HepG2 (cell line): ENCODE measurements around the gene SERPINE3. TPM values are rescaled to one million over a fixed set of nuclear protein-coding genes. Genes with fewer than 3 reads are reported as not detected.

Experiments
- ATAC-seq: fragments of 200-7000 bp; cut with Tn5 transposase; 3 replicates; pipeline ENCODE4 v1.9.1; 2020; ENCODE audit warnings: mild to moderate bottlenecking, moderate library complexity
- BruUV-seq: library from RNA; stranded (reverse); fragments of 400-500 nt; replicated peaks from 2 replicates; lab custom pipeline; 2021; lab: Mats Ljungman, UMichigan
- CTCF ChIA-PET: fragments of 300-600 bp; formaldehyde crosslinking; extraction: SDS; loops from one replicate; lab custom pipeline; 2021; ENCODE audit warnings: low total read pairs, inconsistent platforms, low intra/inter-chr PET ratio; lab: Yijun Ruan, JAX
- POLR2A ChIA-PET: fragments of 350-600 bp; sonication (Branson Sonifier 250); formaldehyde crosslinking; loops from one replicate; lab custom pipeline; 2020; ENCODE audit warnings: antibody characterized with exemption, inconsistent platforms; lab: Yijun Ruan, JAX
- DNase-seq: peaks from one replicate; pipeline ENCODE4 v3.0.0-alpha.2; 2015; ENCODE audit warnings: low spot score
- FAIRE-seq: peaks from 3 replicates; lab custom pipeline; 2011; peaks lifted over from hg19 to GRCh38; lab: Jason Lieb, UNC
- H2AFZ ChIP-seq: one replicate; pipeline ENCODE4 v1.6.1; 2011; ENCODE audit warnings: low read length, inconsistent platforms
- H3K27ac ChIP-seq: fragments of 300-600 bp; 3 replicates; pipeline ENCODE4 v1.8.0; 2011; ENCODE audit warnings: mixed run types, mild to moderate bottlenecking, mixed read lengths, low read length, inconsistent platforms; ENCODE audit not compliant: insufficient read depth; ENCODE audit errors: extremely low read length
- H3K27me3 ChIP-seq, 2 experiments: fragments of 200-600 bp in 1 of 2; 2 replicates in 1 of 2; 3 replicates in 1 of 2; pipeline versions ENCODE4 v1.6.0 to v1.8.0; 2011; ENCODE audit warnings: low read length in 2 of 2, mild to moderate bottlenecking in 2 of 2, moderate library complexity in 2 of 2, inconsistent platforms in 1 of 2; ENCODE audit not compliant: insufficient read depth in 2 of 2, control insufficient read depth in 1 of 2
- H3K36me3 ChIP-seq, 2 experiments: fragments of 200-600 bp in 1 of 2; replicated peaks in 1 of 2; 2 replicates in 1 of 2; 3 replicates in 1 of 2; pipeline versions ENCODE4 v1.5.1 to v1.8.0; 2011; ENCODE audit warnings: low read length in 2 of 2, inconsistent platforms in 1 of 2; ENCODE audit not compliant: insufficient read depth in 2 of 2, control insufficient read depth in 1 of 2
- H3K4me1 ChIP-seq: 2 replicates; pipeline ENCODE4 v1.5.1; 2012; ENCODE audit warnings: low read length, inconsistent platforms; ENCODE audit not compliant: insufficient read depth
- H3K4me2 ChIP-seq: 2 replicates; pipeline ENCODE4 v1.6.0; 2011; ENCODE audit warnings: low read depth, low read length, inconsistent platforms
- H3K4me3 ChIP-seq, 3 experiments: fragments of 200-600 bp in 1 of 3; sonication (generic), shearing (Covaris generic) in 1 of 3; replicated peaks in 1 of 3; 2 replicates each; pipeline ENCODE4 v1.5.1; 2011 to 2016; ENCODE audit warnings: low read length in 3 of 3, inconsistent platforms in 2 of 3, low read depth in 2 of 3, mild to moderate bottlenecking in 2 of 3, control low read depth in 1 of 3, mixed read lengths in 1 of 3; ENCODE audit not compliant: insufficient read depth in 1 of 3
- H3K79me2 ChIP-seq: one replicate; pipeline ENCODE4 v1.6.1; 2011; ENCODE audit warnings: low read length, inconsistent platforms; ENCODE audit not compliant: insufficient read depth
- H3K9ac ChIP-seq: 2 replicates; pipeline ENCODE4 v1.6.0; 2011; ENCODE audit warnings: mild to moderate bottlenecking, low read depth, low read length, inconsistent platforms; ENCODE audit not compliant: insufficient read depth
- H3K9me3 ChIP-seq: 2 replicates; pipeline ENCODE4 v1.5.1; 2012; ENCODE audit warnings: mild to moderate bottlenecking, low read length
- H4K20me1 ChIP-seq: 2 replicates; pipeline ENCODE4 v1.6.0; 2011; ENCODE audit warnings: inconsistent platforms, mild to moderate bottlenecking, low read length, moderate library complexity; ENCODE audit not compliant: insufficient read depth
- ARID5B ChIP-seq: IDR thresholded peaks from 2 replicates; pipeline ENCODE4 v1.4.0; 2020; ENCODE audit warnings: mild to moderate bottlenecking, missing genetic modification reagents
- DZIP1 ChIP-seq: sonication (generic); formaldehyde crosslinking; IDR thresholded peaks from 2 replicates; pipeline ENCODE4 v1.5.0; 2020; ENCODE audit warnings: mild to moderate bottlenecking, missing genetic modification reagents
- ELF4 ChIP-seq: sonication (generic); formaldehyde crosslinking; IDR thresholded peaks from 2 replicates; pipeline ENCODE4 v1.5.0; 2020; ENCODE audit warnings: missing genetic modification reagents, mild to moderate bottlenecking, moderate library complexity, borderline replicate concordance
- GLI4 ChIP-seq: sonication (generic); formaldehyde crosslinking; IDR thresholded peaks from 2 replicates; pipeline ENCODE4 v1.5.1; 2020; ENCODE audit warnings: missing genetic modification reagents, mild to moderate bottlenecking, moderate library complexity, borderline replicate concordance
- NR0B2 ChIP-seq: sonication (generic); formaldehyde crosslinking; IDR thresholded peaks from 2 replicates; pipeline ENCODE4 v1.4.0; 2020; ENCODE audit warnings: mild to moderate bottlenecking, missing genetic modification reagents
- ZNF329 ChIP-seq: sonication (generic); formaldehyde crosslinking; IDR thresholded peaks from 2 replicates; pipeline ENCODE4 v1.9.0; 2021; ENCODE audit warnings: low read depth, mild to moderate bottlenecking, missing genetic modification reagents
- WGBS: methylation state at CpG from one replicate; pipeline ENCODE4 v1.1.6; 2017; ENCODE audit warnings: low lambda C conversion rate; 5-methylcytosine and 5-hydroxymethylcytosine counted together
- in situ Hi-C: cut with HindIII; loops from 2 replicates; pipeline ENCODE4 v1.10.0; 2017; ENCODE audit warnings: low pct_unique_long_range_greater_than_20kb; ENCODE audit not compliant: extremely low pct_ligation_motif_present
- intact Hi-C: fragments of 100-400 bp; cut with micrococcal nuclease; formaldehyde crosslinking; loops from one replicate; pipeline ENCODE4 v1.10.0; 2022; ENCODE audit not compliant: unreplicated experiment
- polyA plus RNA-seq, 8 experiments: library from polyadenylated mRNA; depleted of rRNA in 3 of 8; stranded (reverse) in 7 of 8; unstranded in 1 of 8; fragments of >200 nt; fragmentation: Illumina TruSeq in 4 of 8; extraction: Trizol in 4 of 8; gene quantifications; 2 replicates each; pipeline versions ENCODE4 v1.2.1 to v1.2.3, GENCODE V29; 2011 to 2016; ENCODE audit warnings: low read depth in 4 of 8, missing spikeins in 1 of 8, mixed read lengths in 1 of 8; ENCODE audit not compliant: insufficient read depth in 1 of 8
- total RNA-seq, 5 experiments: library from RNA; depleted of rRNA; stranded (reverse); fragments of >200 nt; fragmentation: Illumina TruSeq; extraction: Trizol; gene quantifications; 2 replicates each; pipeline ENCODE4 v1.2.3, GENCODE V29; 2016; ENCODE audit warnings: low read depth in 1 of 5
- TF ChIP-seq, protein P1 (sequence below): IDR thresholded peaks from 2 replicates; pipeline ENCODE4 v1.6.1; 2016; ENCODE audit warnings: missing compliant biosample characterization, missing genetic modification reagents, borderline replicate concordance

SERPINE3 gene
- total and polyA plus RNA-seq, 2 of the 13 experiments (the other 11 are each of a cell fraction or from before 2014, with no cell fraction given) = not detected

GRCh38 chr13:51318015-51318414 is 21.5 kb upstream of the SERPINE3 start:
- BruUV-seq = no TSS peak
- H3K4me2 ChIP-seq = no peak overlapping the region
- no peaks in the 10 kb centered on the region for H3K79me2 ChIP-seq
- H2AFZ ChIP-seq = no peak overlapping the region
- H3K36me3 ChIP-seq = no peaks in the 10 kb centered on the region
- H3K4me3 ChIP-seq = no peak overlapping the region
- intact Hi-C loops = loop anchor here (2.0 kb wide), 1 partner anchor 21 kb away; the partner anchor contains the start of gene SERPINE3
- WGBS = 0% methylated on average over 1 of the region's 2 CpGs
- no peaks in the 10 kb centered on the region; the same call in 1 of the 2 replicates for H4K20me1 ChIP-seq
- H3K9me3 ChIP-seq = no peaks in the 10 kb centered on the region
- H3K4me1 ChIP-seq = no peaks in the 10 kb centered on the region
- no peak overlapping the region for H3K9ac ChIP-seq
- ChIA-PET CTCF (no interaction called here), POLR2A (no interaction called here)
- DNase-seq (no peak), ATAC-seq (no peak), FAIRE-seq (no peak)
- no peak overlapping the region for H3K27ac ChIP-seq
- H3K27me3 ChIP-seq = peaks cover 2 to 16% of the 10 kb centered on the region in 2 experiments; a peak in 3 of 5 replicates
- TF ChIP-seq, protein P1, sequence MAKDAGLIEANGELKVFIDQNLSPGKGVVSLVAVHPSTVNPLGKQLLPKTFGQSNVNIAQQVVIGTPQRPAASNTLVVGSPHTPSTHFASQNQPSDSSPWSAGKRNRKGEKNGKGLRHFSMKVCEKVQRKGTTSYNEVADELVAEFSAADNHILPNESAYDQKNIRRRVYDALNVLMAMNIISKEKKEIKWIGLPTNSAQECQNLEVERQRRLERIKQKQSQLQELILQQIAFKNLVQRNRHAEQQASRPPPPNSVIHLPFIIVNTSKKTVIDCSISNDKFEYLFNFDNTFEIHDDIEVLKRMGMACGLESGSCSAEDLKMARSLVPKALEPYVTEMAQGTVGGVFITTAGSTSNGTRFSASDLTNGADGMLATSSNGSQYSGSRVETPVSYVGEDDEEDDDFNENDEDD (CRISPR knock-in tag) = no peak
- in situ Hi-C loops = no loop called here

- Histone ChIP-seq H3K4me1 (no peaks in the 10 kb centered on the region), H4K20me1 (no peaks in the 10 kb centered on the region; the same call in 1 of the 2 replicates), H3K27ac (no peak overlapping the region), H3K9ac (no peak overlapping the region), H3K79me2 (no peaks in the 10 kb centered on the region), H3K27me3 (peaks cover 2 to 14% of the 10 kb centered on the region in 2 experiments; a peak in 3 of 5 replicates), H3K4me2 (no peak overlapping the region), H2AFZ (no peak overlapping the region), H3K36me3 (no peaks in the 10 kb centered on the region), H3K9me3 (no peaks in the 10 kb centered on the region), H3K4me3 (no peak overlapping the region)
- WGBS = 0% methylated on average over 1 of the region's 3 CpGs
- ChIA-PET POLR2A (no interaction called here), CTCF (no interaction called here)
- ATAC-seq = no peak
- FAIRE-seq = no peak
- no peak for DNase-seq
- intact Hi-C loops (loop anchor here (2.0 kb wide), 1 partner anchor 20 kb away; the partner anchor contains the start of gene SERPINE3), in situ Hi-C loops (no loop called here)
- BruUV-seq = no TSS peak
- TF ChIP-seq ELF4 (CRISPR knock-in tag) = no peak
- no peak for TF ChIP-seq NR0B2
- TF ChIP-seq DZIP1 (CRISPR knock-in tag) = no peak
- no peak for TF ChIP-seq ZNF329 (CRISPR knock-in tag)
- no peak for TF ChIP-seq ARID5B (CRISPR knock-in tag)
- TF ChIP-seq GLI4 = no peak
Observed at GRCh38 chr13:51318876-51319275, 20.6 kb upstream of the SERPINE3 start.
